AG04450 (cell line): Measurements from ENCODE around the gene PODXL2. TPM values are rescaled to one million over a fixed set of nuclear protein-coding genes. Genes with fewer than 3 reads are reported as not detected.

ENCODE experiments used
- CTCF ChIA-PET: fragments of 300-600, 350-600 bp; formaldehyde crosslinking; extraction: SDS; loops from one replicate; lab custom pipeline; 2022; ENCODE audit warnings: antibody characterized with exemption, inconsistent platforms; lab: Charles Lee
- POLR2A ChIA-PET: fragments of 350-600 bp; formaldehyde crosslinking; extraction: SDS; loops from one replicate; lab custom pipeline; 2021; ENCODE audit warnings: antibody characterized with exemption, inconsistent platforms; lab: Yijun Ruan, JAX
- DNase-seq: peaks from one replicate; pipeline ENCODE4 v3.0.0-alpha.2; 2011; ENCODE audit warnings: low read depth, low spot score
- H3K27ac ChIP-seq: one replicate; pipeline ENCODE4 v1.5.1; 2012; ENCODE audit warnings: low read depth, low read length, control low read depth
- H3K27me3 ChIP-seq: one replicate; pipeline ENCODE4 v1.6.0; 2012; ENCODE audit warnings: low read length; ENCODE audit not compliant: control insufficient read depth, insufficient read depth
- H3K4me3 ChIP-seq: 2 replicates; pipeline ENCODE4 v1.5.1; 2011; ENCODE audit warnings: mild to moderate bottlenecking, low read depth, low read length, control low read depth
- H3K9me3 ChIP-seq: 2 replicates; pipeline ENCODE4 v1.5.1; 2012; ENCODE audit warnings: low read length; ENCODE audit not compliant: control insufficient read depth, insufficient read depth
- CTCF ChIP-seq: IDR thresholded peaks from 2 replicates; pipeline ENCODE4 v1.5.1; 2011; ENCODE audit warnings: low read depth, low read length, control low read depth, inconsistent platforms
- polyA plus RNA-seq: library from polyadenylated mRNA; depleted of rRNA; stranded (reverse); fragments of >200 nt; gene quantifications from 2 replicates; pipeline ENCODE4 v1.2.3, GENCODE V29; 2011

The PODXL2 gene
- polyA plus RNA-seq, 1 experiment: 1.5 TPM

- no peak for DNase-seq
- TF ChIP-seq CTCF: no peak
- ChIA-PET CTCF (interaction anchor here (0.8 to 2.4 kb wide), 3 partner anchors 12 to 154 kb away, joined by 4 to 7 read pairs (median 7); no protein-coding TSS in a partner anchor), POLR2A (interaction anchor here (1.1 kb wide), 1 partner anchor 52 kb away, joined by 5 read pairs; no protein-coding TSS in a partner anchor)
- Histone ChIP-seq H3K27ac (no peak overlapping the region), H3K4me3 (no peak overlapping the region), H3K27me3 (no peaks in the 10 kb centered on the region), H3K9me3 (no peaks in the 10 kb centered on the region; the same call in 1 of the 2 replicates)
Observed at GRCh38 chr3:127678315-127678599, 49.3 kb downstream of the PODXL2 start.

GRCh38 chr3:127678611-127679533 is 49.9 kb downstream of the PODXL2 start:
- ChIA-PET CTCF (interaction anchor here (0.8 to 2.4 kb wide), 4 partner anchors 8 to 154 kb away, joined by 4 to 7 read pairs (median 6); no protein-coding TSS in a partner anchor), POLR2A (interaction anchor here (0.6 to 1.1 kb wide), 2 partner anchors 53 to 69 kb away, joined by 5 to 14 read pairs; no protein-coding TSS in a partner anchor)
- H3K27me3 ChIP-seq: no peaks in the 10 kb centered on the region

GRCh38 chr3:127679534-127680145 is 50.7 kb downstream of the PODXL2 start:
- no peak overlapping the region for H3K27ac ChIP-seq
- no peak overlapping the region for H3K4me3 ChIP-seq
- no peaks in the 10 kb centered on the region for H3K27me3 ChIP-seq
- TF ChIP-seq CTCF: peak; percentile 11; the same call in 1 of the 2 replicates
- no peaks in the 10 kb centered on the region; the same call in 1 of the 2 replicates for H3K9me3 ChIP-seq
- ChIA-PET CTCF (interaction anchor here (0.6 to 2.4 kb wide), 4 partner anchors 9 to 329 kb away, joined by 3 to 7 read pairs (median 4); no protein-coding TSS in a partner anchor), POLR2A (interaction anchor here (0.6 kb wide), 2 partner anchors 70 to 670 kb away, joined by 3 to 14 read pairs; no protein-coding TSS in a partner anchor)
- no peak for DNase-seq

More at GRCh38 chr3:127678611-127679533, 49.9 kb downstream of the PODXL2 start:
- H3K27ac ChIP-seq: no peak overlapping the region
- H3K4me3 ChIP-seq: no peak overlapping the region
- TF ChIP-seq CTCF: no peak
- H3K9me3 ChIP-seq: no peaks in the 10 kb centered on the region; the same call in 1 of the 2 replicates
- DNase-seq: no peak

- no peak overlapping the region for H3K27ac ChIP-seq
Observed at GRCh38 chr3:127680146-127680661, 51.2 kb downstream of the PODXL2 start.

More at GRCh38 chr3:127680146-127680661, 51.2 kb downstream of the PODXL2 start:
- no peak for TF ChIP-seq CTCF
- ChIA-PET POLR2A (interaction anchor here (0.5 to 2.3 kb wide), 3 partner anchors 10 to 669 kb away, joined by 3 to 8 read pairs (median 4); no protein-coding TSS in a partner anchor), CTCF (interaction anchor here (0.6 to 2.4 kb wide), 4 partner anchors 9 to 330 kb away, joined by 3 to 7 read pairs (median 4); no protein-coding TSS in a partner anchor)
- no peak overlapping the region for H3K4me3 ChIP-seq
- no peak for DNase-seq
- no peaks in the 10 kb centered on the region; the same call in 1 of the 2 replicates for H3K9me3 ChIP-seq
- H3K27me3 ChIP-seq: no peaks in the 10 kb centered on the region
